Measurements from ENCODE around the gene ATP2C2. TPM values are rescaled to one million over a fixed set of nuclear protein-coding genes. Genes with fewer than 3 reads are reported as not detected.

The ATP2C2 gene
- total RNA-seq, 6 experiments from 2014 or later = 0.18 to 0.51 (median 0.32) TPM; not detected in 2

- Histone ChIP-seq H3K9me3 (no peaks in the 10 kb centered on the region), H3K4me3 (no peak overlapping the region), H3K36me3 (no peaks in the 10 kb centered on the region), H3K27me3 (no peaks in the 10 kb centered on the region), H3K27ac (peak overlapping the region in 1 of 3 donors; percentile 43), H3K4me1 (peaks cover 0 to 3% (median 0%) of the 10 kb centered on the region in 4 donors)
- no peak for DNase-seq
- TF ChIP-seq CTCF (IDR thresholded peaks at IDR 0.05) (no peak), POLR2A (IDR thresholded peaks at IDR 0.05) (no peak)
- intact Hi-C loops (cut with DNase I) = no loop called here
- WGBS (ENCODE audit: insufficient coverage, low coverage, low lambda C conversion rate, missing lambda C conversion rate) = 62% methylated on average over 3 of the region's 10 CpGs
- no peak for ATAC-seq
Measured at GRCh38 chr16:84356176-84356575, 12.2 kb upstream of the ATP2C2 start.

GRCh38 chr16:84356591-84357116, 11.7 kb upstream of the ATP2C2 start:
- Histone ChIP-seq H3K9me3 (no peaks in the 10 kb centered on the region), H3K36me3 (no peaks in the 10 kb centered on the region), H3K27ac (peak overlapping the region in 1 of 3 donors; percentile 43), H3K4me1 (peaks cover 0 to 3% (median 0%) of the 10 kb centered on the region in 4 donors), H3K27me3 (no peaks in the 10 kb centered on the region), H3K4me3 (no peak overlapping the region)
- 32% methylated on average over 4 of the region's 11 CpGs for WGBS (ENCODE audit: insufficient coverage, low coverage, low lambda C conversion rate, missing lambda C conversion rate)
- intact Hi-C loops (cut with DNase I) = no loop called here
- peak in 1 of 3 donors; percentile 61 for DNase-seq
- ATAC-seq = peak in 2 of 4 donors; percentile 48 to 79
- TF ChIP-seq POLR2A (IDR thresholded peaks at IDR 0.05) (no peak), CTCF (IDR thresholded peaks at IDR 0.05) (no peak)

GRCh38 chr16:84357191-84357651, 11.1 kb upstream of the ATP2C2 start:
- no peak for DNase-seq
- intact Hi-C loops (cut with DNase I) = no loop called here
- Histone ChIP-seq H3K36me3 (no peaks in the 10 kb centered on the region), H3K27ac (no peak overlapping the region), H3K4me3 (no peak overlapping the region), H3K4me1 (peaks cover 0 to 3% (median 0%) of the 10 kb centered on the region in 4 donors), H3K9me3 (no peaks in the 10 kb centered on the region), H3K27me3 (no peaks in the 10 kb centered on the region)
- peak in 1 of 4 donors; percentile 67 for ATAC-seq
- TF ChIP-seq POLR2A (IDR thresholded peaks at IDR 0.05) (no peak), CTCF (IDR thresholded peaks at IDR 0.05) (no peak)
- 40% methylated on average over 7 of the region's 9 CpGs for WGBS (ENCODE audit: insufficient coverage, low coverage, low lambda C conversion rate, missing lambda C conversion rate)

- 56% methylated on average over 10 of the region's 14 CpGs for WGBS (ENCODE audit: insufficient coverage, low coverage, low lambda C conversion rate, missing lambda C conversion rate)
- no peak overlapping the region for H3K4me3 ChIP-seq
- ATAC-seq (no peak), DNase-seq (no peak)
- no peaks in the 10 kb centered on the region for H3K9me3 ChIP-seq
- H3K27ac ChIP-seq = no peak overlapping the region
- H3K4me1 ChIP-seq = peaks cover 0 to 3% (median 0%) of the 10 kb centered on the region in 4 donors
- H3K27me3 ChIP-seq = no peaks in the 10 kb centered on the region
- intact Hi-C loops (cut with DNase I) = no loop called here
- no peaks in the 10 kb centered on the region for H3K36me3 ChIP-seq
- TF ChIP-seq POLR2A (IDR thresholded peaks at IDR 0.05) = no peak
- no peak for TF ChIP-seq CTCF (IDR thresholded peaks at IDR 0.05)
Measured at GRCh38 chr16:84358601-84359295, 9.6 kb upstream of the ATP2C2 start.

All from right lobe of liver (tissue), 6 donors.